Measurements from ENCODE around the gene SLMAP.

- no peak for TF ChIP-seq POLR2A (IDR thresholded peaks at IDR 0.05)
- TF ChIP-seq CTCF (IDR thresholded peaks at IDR 0.05 in 8 of 11, conservative IDR thresholded peaks at IDR 0.05 in 3 of 11): no peak
- no peak for TF ChIP-seq POLR2AphosphoS5 (IDR thresholded peaks at IDR 0.05)
Measured at GRCh38 chr3:57972531-57973111, 216.5 kb downstream of the SLMAP start.
